ENCODE measurements around the gene CCDC102B.

CCDC102B gene

DNA sequence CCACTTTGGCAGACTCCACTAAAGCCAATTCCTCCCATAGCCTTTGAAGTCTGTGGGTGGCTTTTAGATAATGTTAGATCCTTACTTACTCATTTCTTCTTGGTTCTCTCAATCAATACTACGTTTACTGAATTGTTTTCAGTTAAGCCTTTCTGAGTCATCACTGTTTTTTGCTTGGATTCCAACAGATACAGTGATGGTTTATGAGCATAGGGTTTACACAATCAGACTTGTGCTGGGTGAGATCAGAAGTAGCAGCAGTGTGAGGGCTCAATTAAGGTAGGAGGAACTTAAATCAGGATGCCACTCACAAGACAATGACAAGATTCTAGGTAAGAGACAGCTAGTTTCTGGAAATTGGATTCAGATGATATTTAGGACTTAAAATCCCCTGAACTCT lies 305.1 kb downstream of the CCDC102B start:
- no peak for DNase-seq
